HEK293 (cell line): Measurements from ENCODE around the gene ABTB2.

Source experiments
- CTCF ChIA-PET: fragments of 350-600 bp; formaldehyde crosslinking; extraction: SDS; loops from one replicate; lab custom pipeline; 2021; ENCODE audit warnings: antibody characterized with exemption; lab: Yijun Ruan, JAX
- POLR2A ChIA-PET: fragments of 300-600 bp; formaldehyde crosslinking; extraction: SDS; loops from one replicate; lab custom pipeline; 2020; ENCODE audit warnings: antibody characterized with exemption, inconsistent platforms; lab: Yijun Ruan, JAX
- H3K27ac ChIP-seq: fragments of 200-500 bp; sonication (Bioruptor generic); 2 replicates; pipeline ENCODE4 v1.5.1; 2014; ENCODE audit warnings: low read depth, low read length, control low read depth, inconsistent platforms; ENCODE audit errors: extremely low read depth
- H3K36me3 ChIP-seq, 2 experiments: fragments of 200-500 bp in 1 of 2; sonication (Bioruptor generic) in 1 of 2; 1 replicate in 1 of 2; 2 replicates in 1 of 2; pipeline ENCODE4 v1.5.1; 2014 to 2017; ENCODE audit warnings: inconsistent platforms in 2 of 2, low read length in 2 of 2; ENCODE audit not compliant: control insufficient read depth in 2 of 2, insufficient read depth in 1 of 2
- H3K4me1 ChIP-seq: fragments of 200-500 bp; sonication (Bioruptor generic); 2 replicates; pipeline ENCODE4 v1.5.1; 2014; ENCODE audit warnings: mild to moderate bottlenecking, low read length, inconsistent platforms; ENCODE audit not compliant: control insufficient read depth, insufficient read depth
- H3K4me3 ChIP-seq: 2 replicates; pipeline ENCODE4 v1.5.1; 2011; ENCODE audit warnings: low read depth, mild to moderate bottlenecking, control low read depth, low read length, moderate library complexity
- H3K9me3 ChIP-seq: fragments of 200-500 bp; sonication (Bioruptor generic); 2 replicates; pipeline ENCODE4 v1.5.1; 2014; ENCODE audit warnings: low read depth, low read length, inconsistent platforms; ENCODE audit not compliant: control insufficient read depth, insufficient read depth
- GLI2 ChIP-seq: fragments of 450-650 bp; formaldehyde crosslinking; IDR thresholded peaks from 2 replicates; pipeline ENCODE4; 2017; ENCODE audit warnings: missing biosample characterization, missing genetic modification characterization, low read depth, borderline replicate concordance
- GLIS1 ChIP-seq: fragments of 450-650 bp; formaldehyde crosslinking; IDR thresholded peaks from 2 replicates; pipeline ENCODE4 v1.5.1; 2016; ENCODE audit warnings: missing biosample characterization, missing genetic modification characterization
- HOXC10 ChIP-seq: sonication (generic); formaldehyde crosslinking; IDR thresholded peaks from 2 replicates; pipeline ENCODE4 v1.8.1; 2023; ENCODE audit warnings: mild to moderate bottlenecking, missing genetic modification reagents
- KLF16 ChIP-seq: fragments of 450-650 bp; formaldehyde crosslinking; IDR thresholded peaks from 2 replicates; pipeline ENCODE4 v1.5.1; 2017; ENCODE audit warnings: missing biosample characterization, missing genetic modification characterization
- KLF17 ChIP-seq: fragments of 450-650 bp; formaldehyde crosslinking; IDR thresholded peaks from 2 replicates; pipeline ENCODE4 v1.5.1; 2016; ENCODE audit warnings: missing biosample characterization, missing genetic modification characterization
- OSR2 ChIP-seq: fragments of 450-650 bp; formaldehyde crosslinking; IDR thresholded peaks from 2 replicates; pipeline ENCODE4 v1.5.1; 2016; ENCODE audit warnings: missing biosample characterization, missing genetic modification characterization
- SP3 ChIP-seq: fragments of 450-650 bp; formaldehyde crosslinking; IDR thresholded peaks from 2 replicates; pipeline ENCODE4 v1.5.1; 2016; ENCODE audit warnings: missing biosample characterization, missing genetic modification characterization
- SP7 ChIP-seq: fragments of 450-650 bp; formaldehyde crosslinking; IDR thresholded peaks from 2 replicates; pipeline ENCODE4 v1.5.1; 2016; ENCODE audit warnings: missing biosample characterization, missing genetic modification characterization
- WT1 ChIP-seq: fragments of 450-650 bp; formaldehyde crosslinking; IDR thresholded peaks from 2 replicates; pipeline ENCODE4 v1.5.1; 2016; ENCODE audit warnings: missing biosample characterization, missing genetic modification characterization
- YY1 ChIP-seq: fragments of 450-650 bp; formaldehyde crosslinking; IDR thresholded peaks from 2 replicates; pipeline ENCODE4 v1.5.1; 2018; ENCODE audit warnings: missing biosample characterization, missing genetic modification characterization
- ZBTB1 ChIP-seq: fragments of 450-650 bp; formaldehyde crosslinking; IDR thresholded peaks from 2 replicates; pipeline ENCODE4 v1.5.1; 2016; ENCODE audit warnings: missing biosample characterization, missing genetic modification characterization
- ZFP41 ChIP-seq: fragments of 450-650 bp; formaldehyde crosslinking; IDR thresholded peaks from 2 replicates; pipeline ENCODE4 v1.5.1; 2016; ENCODE audit warnings: missing biosample characterization, missing genetic modification characterization, borderline replicate concordance
- ZIC2 ChIP-seq: fragments of 450-650 bp; formaldehyde crosslinking; IDR thresholded peaks from 2 replicates; pipeline ENCODE4 v1.5.1; 2016; ENCODE audit warnings: missing biosample characterization, missing genetic modification characterization
- ZNF114 ChIP-seq: fragments of 450-650 bp; formaldehyde crosslinking; IDR thresholded peaks from 2 replicates; pipeline ENCODE4 v1.5.0; 2017; ENCODE audit warnings: missing biosample characterization, missing genetic modification characterization
- ZNF121 ChIP-seq: fragments of 450-650 bp; formaldehyde crosslinking; IDR thresholded peaks from 2 replicates; pipeline ENCODE4 v1.5.1; 2016; ENCODE audit warnings: missing biosample characterization, missing genetic modification characterization
- ZNF155 ChIP-seq: fragments of 450-650 bp; formaldehyde crosslinking; IDR thresholded peaks from 2 replicates; pipeline ENCODE4 v1.5.1; 2016; ENCODE audit warnings: missing biosample characterization, missing genetic modification characterization
- ZNF266 ChIP-seq: fragments of 450-650 bp; formaldehyde crosslinking; IDR thresholded peaks from 2 replicates; pipeline ENCODE4 v1.5.1; 2016; ENCODE audit warnings: missing biosample characterization, missing genetic modification characterization, low read depth
- ZNF335 ChIP-seq: fragments of 450-650 bp; formaldehyde crosslinking; conservative IDR thresholded peaks from 2 replicates; pipeline ENCODE4 v1.5.1; 2016; ENCODE audit warnings: missing biosample characterization, missing genetic modification characterization
- ZNF394 ChIP-seq: fragments of 450-650 bp; formaldehyde crosslinking; IDR thresholded peaks from 2 replicates; pipeline ENCODE4 v1.5.1; 2016; ENCODE audit warnings: missing biosample characterization, missing genetic modification characterization, mild to moderate bottlenecking, moderate library complexity, borderline replicate concordance
- ZNF423 ChIP-seq: fragments of 450-650 bp; formaldehyde crosslinking; IDR thresholded peaks from 2 replicates; pipeline ENCODE4 v1.5.1; 2016; ENCODE audit warnings: missing biosample characterization, missing genetic modification characterization
- ZNF558 ChIP-seq: fragments of 450-650 bp; formaldehyde crosslinking; IDR thresholded peaks from 2 replicates; pipeline ENCODE4 v1.5.1; 2016; ENCODE audit warnings: missing biosample characterization, missing genetic modification characterization
- ZNF560 ChIP-seq: fragments of 450-650 bp; formaldehyde crosslinking; IDR thresholded peaks from 2 replicates; pipeline ENCODE4 v1.5.1; 2017; ENCODE audit warnings: missing biosample characterization, missing genetic modification characterization, borderline replicate concordance
- ZNF610 ChIP-seq: fragments of 450-650 bp; formaldehyde crosslinking; IDR thresholded peaks from 2 replicates; pipeline ENCODE4 v1.5.1; 2016; ENCODE audit warnings: missing biosample characterization, missing genetic modification characterization, borderline replicate concordance
- ZNF626 ChIP-seq: fragments of 450-650 bp; sonication (Bioruptor Pico); formaldehyde crosslinking; IDR thresholded peaks from 2 replicates; pipeline ENCODE4 v1.5.1; 2018; ENCODE audit warnings: missing biosample characterization, missing genetic modification characterization, inconsistent platforms
- ZNF660 ChIP-seq: fragments of 450-650 bp; IDR thresholded peaks from 2 replicates; pipeline ENCODE4 v1.5.1; 2018; ENCODE audit warnings: missing biosample characterization, mild to moderate bottlenecking, missing genetic modification characterization
- ZNF785 ChIP-seq: fragments of 450-650 bp; formaldehyde crosslinking; IDR thresholded peaks from 2 replicates; pipeline ENCODE4 v1.5.1; 2016; ENCODE audit warnings: missing biosample characterization, missing genetic modification characterization
- ZSCAN4 ChIP-seq: fragments of 450-650 bp; formaldehyde crosslinking; IDR thresholded peaks from 2 replicates; pipeline ENCODE4 v1.5.1; 2017; ENCODE audit warnings: missing biosample characterization, missing genetic modification characterization
- TF ChIP-seq, protein P1 (sequence below): fragments of 450-650 bp; formaldehyde crosslinking; IDR thresholded peaks from 2 replicates; pipeline ENCODE4 v1.5.1; 2016; ENCODE audit warnings: missing biosample characterization, missing genetic modification characterization
- TF ChIP-seq, protein P2 (sequence below): fragments of 450-650 bp; formaldehyde crosslinking; IDR thresholded peaks from 2 replicates; pipeline ENCODE4 v1.5.0; 2017; ENCODE audit warnings: missing biosample characterization, missing genetic modification characterization, borderline replicate concordance

Gene ABTB2

DNA sequence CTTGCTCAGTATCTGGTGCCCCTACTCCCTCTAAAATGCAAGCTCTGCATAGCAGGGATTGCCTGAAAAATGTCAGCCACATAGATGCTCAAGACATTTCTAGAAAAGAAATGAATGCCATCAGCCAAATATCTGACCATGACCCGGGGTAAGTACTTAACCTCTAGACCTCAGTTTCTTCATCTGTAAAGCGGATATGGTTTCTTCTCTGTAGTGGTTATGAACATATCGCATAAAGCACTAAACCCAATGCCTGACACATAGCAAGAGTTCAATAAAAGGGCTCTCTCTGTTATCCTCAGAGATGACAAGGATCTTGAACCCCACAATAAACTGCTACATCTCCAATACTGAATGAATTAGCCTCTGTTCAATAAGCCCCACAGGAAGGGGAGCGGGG is 122.6 kb downstream of the ABTB2 start (continued):
- no peak for TF ChIP-seq ZNF114
- TF ChIP-seq ZNF785 (tag by site-specific recombination), result no peak
- no peak for TF ChIP-seq ZNF335
- TF ChIP-seq ZNF660 (tag by site-specific recombination), result no peak
- no peak for TF ChIP-seq YY1 (tag by site-specific recombination)
- no peak for TF ChIP-seq ZNF423 (tag by site-specific recombination)
- no peak for TF ChIP-seq ZNF266
- no peak for TF ChIP-seq ZIC2 (tag by site-specific recombination)
- TF ChIP-seq, protein P1, sequence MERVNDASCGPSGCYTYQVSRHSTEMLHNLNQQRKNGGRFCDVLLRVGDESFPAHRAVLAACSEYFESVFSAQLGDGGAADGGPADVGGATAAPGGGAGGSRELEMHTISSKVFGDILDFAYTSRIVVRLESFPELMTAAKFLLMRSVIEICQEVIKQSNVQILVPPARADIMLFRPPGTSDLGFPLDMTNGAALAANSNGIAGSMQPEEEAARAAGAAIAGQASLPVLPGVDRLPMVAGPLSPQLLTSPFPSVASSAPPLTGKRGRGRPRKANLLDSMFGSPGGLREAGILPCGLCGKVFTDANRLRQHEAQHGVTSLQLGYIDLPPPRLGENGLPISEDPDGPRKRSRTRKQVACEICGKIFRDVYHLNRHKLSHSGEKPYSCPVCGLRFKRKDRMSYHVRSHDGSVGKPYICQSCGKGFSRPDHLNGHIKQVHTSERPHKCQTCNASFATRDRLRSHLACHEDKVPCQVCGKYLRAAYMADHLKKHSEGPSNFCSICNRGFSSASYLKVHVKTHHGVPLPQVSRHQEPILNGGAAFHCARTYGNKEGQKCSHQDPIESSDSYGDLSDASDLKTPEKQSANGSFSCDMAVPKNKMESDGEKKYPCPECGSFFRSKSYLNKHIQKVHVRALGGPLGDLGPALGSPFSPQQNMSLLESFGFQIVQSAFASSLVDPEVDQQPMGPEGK, result no peak

GRCh38 chr11:34234086-34234740 is 123.6 kb downstream of the ABTB2 start:
- no peaks in the 10 kb centered on the region for H3K36me3 ChIP-seq
- no peak overlapping the region for H3K27ac ChIP-seq
- H3K9me3 ChIP-seq, result no peaks in the 10 kb centered on the region
- no peak overlapping the region for H3K4me3 ChIP-seq
- no peaks in the 10 kb centered on the region for H3K4me1 ChIP-seq
- CTCF ChIA-PET, result interaction anchor here (1.1 to 1.4 kb wide), 2 partner anchors 8 to 60 kb away, joined by 5 to 6 read pairs; no protein-coding TSS in a partner anchor
- POLR2A ChIA-PET, result no interaction called here
- no peak for TF ChIP-seq ZNF394 (tag by site-specific recombination)
- no peak for TF ChIP-seq ZBTB1 (tag by site-specific recombination)
- no peak for TF ChIP-seq HOXC10 (CRISPR knock-in tag)
- peak; percentile 48 for TF ChIP-seq ZIC2 (tag by site-specific recombination)
- TF ChIP-seq ZNF560, result no peak
- TF ChIP-seq, protein P1, result peak; percentile 76
- 0 out of 2 replicates have a peak, but pooled peaks have one; percentile 45 for TF ChIP-seq WT1 (tag by site-specific recombination)
- TF ChIP-seq OSR2, result peak; percentile 35; the same call in 1 of the 2 replicates
- no peak for TF ChIP-seq ZNF155 (tag by site-specific recombination)
- TF ChIP-seq ZNF660 (tag by site-specific recombination), result 0 out of 2 replicates have a peak, but pooled peaks have one; percentile 22
- TF ChIP-seq ZFP41 (tag by site-specific recombination), result no peak
- no peak for TF ChIP-seq ZNF558
- TF ChIP-seq, protein P2, sequence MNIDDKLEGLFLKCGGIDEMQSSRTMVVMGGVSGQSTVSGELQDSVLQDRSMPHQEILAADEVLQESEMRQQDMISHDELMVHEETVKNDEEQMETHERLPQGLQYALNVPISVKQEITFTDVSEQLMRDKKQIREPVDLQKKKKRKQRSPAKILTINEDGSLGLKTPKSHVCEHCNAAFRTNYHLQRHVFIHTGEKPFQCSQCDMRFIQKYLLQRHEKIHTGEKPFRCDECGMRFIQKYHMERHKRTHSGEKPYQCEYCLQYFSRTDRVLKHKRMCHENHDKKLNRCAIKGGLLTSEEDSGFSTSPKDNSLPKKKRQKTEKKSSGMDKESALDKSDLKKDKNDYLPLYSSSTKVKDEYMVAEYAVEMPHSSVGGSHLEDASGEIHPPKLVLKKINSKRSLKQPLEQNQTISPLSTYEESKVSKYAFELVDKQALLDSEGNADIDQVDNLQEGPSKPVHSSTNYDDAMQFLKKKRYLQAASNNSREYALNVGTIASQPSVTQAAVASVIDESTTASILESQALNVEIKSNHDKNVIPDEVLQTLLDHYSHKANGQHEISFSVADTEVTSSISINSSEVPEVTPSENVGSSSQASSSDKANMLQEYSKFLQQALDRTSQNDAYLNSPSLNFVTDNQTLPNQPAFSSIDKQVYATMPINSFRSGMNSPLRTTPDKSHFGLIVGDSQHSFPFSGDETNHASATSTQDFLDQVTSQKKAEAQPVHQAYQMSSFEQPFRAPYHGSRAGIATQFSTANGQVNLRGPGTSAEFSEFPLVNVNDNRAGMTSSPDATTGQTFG, result no peak
- no peak for TF ChIP-seq GLI2 (tag by site-specific recombination)
- no peak for TF ChIP-seq ZNF121
- no peak for TF ChIP-seq ZNF610 (tag by site-specific recombination)
- TF ChIP-seq KLF16 (tag by site-specific recombination), result no peak
- TF ChIP-seq SP3, result peak; percentile 50
- TF ChIP-seq GLIS1 (tag by site-specific recombination), result peak; percentile 33; the same call in 1 of the 2 replicates
- TF ChIP-seq KLF17 (tag by site-specific recombination), result no peak
- TF ChIP-seq ZNF626 (tag by site-specific recombination), result no peak
- no peak for TF ChIP-seq ZSCAN4
- peak; percentile 59 for TF ChIP-seq SP7 (tag by site-specific recombination)
